Osteoblast (primary cell): ENCODE measurements around the gene MIGA2. TPM values are rescaled to one million over a fixed set of nuclear protein-coding genes. Genes with fewer than 3 reads are reported as not detected.

Experiments
- DNase-seq: peaks from one replicate; pipeline ENCODE4 v3.0.0; 2011; ENCODE audit warnings: low spot score, mixed read lengths; ENCODE audit not compliant: insufficient read length; ENCODE audit errors: missing footprints
- H2AFZ ChIP-seq: 2 replicates; pipeline ENCODE4 v1.6.0; 2011; ENCODE audit warnings: mild to moderate bottlenecking, low read length
- H3K27ac ChIP-seq: 2 replicates; pipeline ENCODE4 v1.5.1; 2011; ENCODE audit warnings: mild to moderate bottlenecking, low read depth, low read length, moderate library complexity
- H3K27me3 ChIP-seq: 2 replicates; pipeline ENCODE4 v1.6.0; 2012; ENCODE audit warnings: mild to moderate bottlenecking, control low read depth, inconsistent platforms, low read length, moderate library complexity; ENCODE audit not compliant: insufficient read depth
- H3K36me3 ChIP-seq: 2 replicates; pipeline ENCODE4 v1.5.1; 2011; ENCODE audit warnings: mild to moderate bottlenecking, low read length, control low read depth, moderate library complexity; ENCODE audit not compliant: insufficient read depth
- H3K4me1 ChIP-seq: 2 replicates; pipeline ENCODE4 v1.5.1; 2011; ENCODE audit warnings: mild to moderate bottlenecking, low read length, control low read depth, moderate library complexity; ENCODE audit not compliant: insufficient read depth
- H3K4me2 ChIP-seq: 2 replicates; pipeline ENCODE4 v1.6.0; 2011; ENCODE audit warnings: mild to moderate bottlenecking, low read length; ENCODE audit not compliant: insufficient read depth
- H3K4me3 ChIP-seq: fragments of 200-600 bp; sonication (generic); 3 replicates; pipeline ENCODE4 v1.5.1; 2012; ENCODE audit warnings: mild to moderate bottlenecking, low read length, inconsistent platforms; ENCODE audit not compliant: insufficient read depth
- H3K79me2 ChIP-seq: 2 replicates; pipeline ENCODE4 v1.6.0; 2012; ENCODE audit warnings: mild to moderate bottlenecking, low read length, control low read depth, inconsistent platforms; ENCODE audit not compliant: insufficient read depth
- H3K9me3 ChIP-seq: 2 replicates; pipeline ENCODE4 v1.5.1; 2011; ENCODE audit warnings: low read depth, low read length, control low read depth
- H4K20me1 ChIP-seq: 2 replicates; pipeline ENCODE4 v1.6.0; 2012; ENCODE audit warnings: mild to moderate bottlenecking, low read length, control low read depth; ENCODE audit not compliant: insufficient read depth
- total RNA-seq: library from RNA; depleted of rRNA; stranded (reverse); fragments of >200 nt; gene quantifications from 2 replicates; pipeline ENCODE4 v1.2.3, GENCODE V29; 2012
- TF ChIP-seq, protein P1 (sequence below): IDR thresholded peaks from 2 replicates; pipeline ENCODE4 v1.5.1; 2011; ENCODE audit warnings: mild to moderate bottlenecking, low read depth, low read length, moderate library complexity; ENCODE audit errors: extremely low read depth

Gene MIGA2
- total RNA-seq, 1 donor = 22.4 TPM

DNA sequence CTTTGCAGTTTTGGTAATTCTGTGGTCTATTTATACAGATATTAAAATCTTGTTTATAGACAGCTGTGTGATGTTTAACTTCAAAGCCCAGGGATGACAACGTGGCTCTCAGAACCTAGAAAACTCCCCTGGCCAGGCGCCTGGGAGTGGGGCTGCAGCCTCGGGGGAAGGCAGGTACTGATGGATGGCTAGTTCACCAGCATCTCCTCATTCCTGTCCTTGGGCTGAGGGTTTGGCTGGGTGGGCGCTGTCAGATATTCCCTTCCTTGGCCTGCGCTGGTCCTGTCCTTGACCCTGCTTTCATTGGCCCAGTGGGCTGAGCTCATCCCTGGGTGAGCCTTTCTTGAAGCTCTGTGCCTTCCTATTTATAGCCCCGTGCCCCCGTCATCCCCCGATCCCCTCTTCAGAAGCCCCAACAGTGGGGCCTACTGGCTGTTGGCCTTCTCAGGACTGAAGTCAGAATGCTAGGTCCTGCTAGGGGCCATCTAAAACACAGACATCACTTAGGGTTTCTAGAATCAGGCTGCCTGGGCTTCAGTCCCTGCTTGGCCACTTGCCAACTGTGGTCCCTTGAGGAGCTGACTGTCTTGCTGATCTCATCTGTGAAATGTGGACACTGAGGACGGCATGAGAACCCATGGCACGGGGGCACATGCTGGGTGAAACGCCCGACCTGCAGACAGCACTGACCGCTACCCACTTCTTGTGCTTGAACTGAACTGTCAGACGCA, 29.2 kb upstream of the MIGA2 start:
- Histone ChIP-seq H3K4me3 (no peak overlapping the region), H4K20me1 (peaks cover 3% of the 10 kb centered on the region), H3K4me2 (no peak overlapping the region), H3K4me1 (peaks cover 4% of the 10 kb centered on the region), H3K27ac (no peak overlapping the region), H3K79me2 (no peaks in the 10 kb centered on the region), H2AFZ (no peak overlapping the region), H3K9me3 (no peaks in the 10 kb centered on the region), H3K27me3 (no peaks in the 10 kb centered on the region), H3K36me3 (peaks cover 29% of the 10 kb centered on the region)
- peak; percentile 89 for DNase-seq
- TF ChIP-seq, protein P1, sequence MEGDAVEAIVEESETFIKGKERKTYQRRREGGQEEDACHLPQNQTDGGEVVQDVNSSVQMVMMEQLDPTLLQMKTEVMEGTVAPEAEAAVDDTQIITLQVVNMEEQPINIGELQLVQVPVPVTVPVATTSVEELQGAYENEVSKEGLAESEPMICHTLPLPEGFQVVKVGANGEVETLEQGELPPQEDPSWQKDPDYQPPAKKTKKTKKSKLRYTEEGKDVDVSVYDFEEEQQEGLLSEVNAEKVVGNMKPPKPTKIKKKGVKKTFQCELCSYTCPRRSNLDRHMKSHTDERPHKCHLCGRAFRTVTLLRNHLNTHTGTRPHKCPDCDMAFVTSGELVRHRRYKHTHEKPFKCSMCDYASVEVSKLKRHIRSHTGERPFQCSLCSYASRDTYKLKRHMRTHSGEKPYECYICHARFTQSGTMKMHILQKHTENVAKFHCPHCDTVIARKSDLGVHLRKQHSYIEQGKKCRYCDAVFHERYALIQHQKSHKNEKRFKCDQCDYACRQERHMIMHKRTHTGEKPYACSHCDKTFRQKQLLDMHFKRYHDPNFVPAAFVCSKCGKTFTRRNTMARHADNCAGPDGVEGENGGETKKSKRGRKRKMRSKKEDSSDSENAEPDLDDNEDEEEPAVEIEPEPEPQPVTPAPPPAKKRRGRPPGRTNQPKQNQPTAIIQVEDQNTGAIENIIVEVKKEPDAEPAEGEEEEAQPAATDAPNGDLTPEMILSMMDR = no peak

DNA sequence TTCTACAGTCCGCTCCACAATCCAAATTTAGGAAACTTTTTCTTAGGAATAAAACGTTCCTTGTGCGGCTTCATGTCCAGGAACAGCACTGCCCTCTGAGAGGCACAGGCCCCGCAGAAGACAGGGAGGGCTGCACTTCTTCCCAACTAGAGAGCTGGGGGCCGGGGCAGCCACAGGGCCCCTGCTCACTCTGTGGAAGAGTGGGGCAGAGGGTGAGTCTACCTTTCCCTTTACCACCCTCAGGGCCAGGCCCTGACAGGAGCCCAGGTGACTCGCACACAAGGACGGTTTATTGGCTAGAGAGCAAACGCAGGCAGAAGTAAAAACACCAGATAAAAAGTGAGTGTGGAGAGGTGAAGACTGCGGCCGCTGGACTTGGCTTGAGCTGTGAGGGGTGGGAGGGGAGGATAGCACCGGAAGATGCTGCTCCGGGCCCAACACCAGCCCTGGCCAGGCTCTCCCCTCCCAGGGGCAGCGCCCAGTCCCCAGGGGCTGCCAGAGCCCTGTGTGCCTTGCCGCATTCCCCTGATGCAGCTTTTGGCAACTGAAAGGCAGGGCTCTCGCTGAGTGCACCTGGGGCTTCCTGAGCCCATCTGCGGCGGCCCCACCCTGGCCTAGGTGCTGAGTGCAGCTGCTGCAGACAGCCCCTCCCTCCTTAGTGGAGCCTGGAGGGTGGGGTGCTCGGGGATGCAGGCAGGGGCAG, 28.5 kb upstream of the MIGA2 start:
- Histone ChIP-seq H3K4me3 (no peak overlapping the region), H3K27ac (no peak overlapping the region), H3K4me1 (peaks cover 4% of the 10 kb centered on the region), H3K9me3 (no peaks in the 10 kb centered on the region), H4K20me1 (peaks cover 3% of the 10 kb centered on the region), H3K79me2 (no peaks in the 10 kb centered on the region), H3K27me3 (no peaks in the 10 kb centered on the region), H2AFZ (no peak overlapping the region), H3K36me3 (peaks cover 26% of the 10 kb centered on the region), H3K4me2 (no peak overlapping the region)
- DNase-seq = peak; percentile 25
- TF ChIP-seq, protein P1 = no peak

DNA sequence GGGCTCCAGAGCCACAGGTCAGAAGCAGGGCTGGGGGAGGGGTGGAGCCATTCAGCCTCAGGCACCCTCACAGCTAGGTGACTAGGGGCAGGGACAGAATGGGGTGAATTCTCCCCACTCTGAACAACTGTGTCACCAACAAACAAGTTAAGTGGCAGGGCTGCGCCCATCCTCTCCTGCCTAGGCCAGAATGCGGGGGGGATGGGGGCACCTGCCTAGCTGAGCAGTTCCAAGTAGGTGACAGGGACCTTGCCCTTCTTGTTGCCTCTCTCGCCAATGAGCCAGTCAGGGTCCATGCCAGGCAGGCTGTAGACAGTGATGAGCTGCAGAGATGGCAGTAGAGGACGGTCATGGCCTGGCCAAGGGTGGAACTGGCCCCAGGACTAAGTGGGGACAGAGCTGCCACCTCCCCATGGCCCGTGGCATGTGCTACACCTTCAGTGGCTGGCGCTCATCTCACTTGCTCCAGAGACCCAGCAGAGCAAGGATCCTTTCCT, 27.9 kb upstream of the MIGA2 start:
- Histone ChIP-seq H3K4me2 (no peak overlapping the region), H2AFZ (no peak overlapping the region), H4K20me1 (peaks cover 3% of the 10 kb centered on the region), H3K27me3 (no peaks in the 10 kb centered on the region), H3K36me3 (peaks cover 28% of the 10 kb centered on the region), H3K27ac (no peak overlapping the region), H3K4me1 (peaks cover 4% of the 10 kb centered on the region), H3K4me3 (no peak overlapping the region), H3K79me2 (no peaks in the 10 kb centered on the region), H3K9me3 (no peaks in the 10 kb centered on the region)
- TF ChIP-seq, protein P1 = no peak
- DNase-seq = peak; percentile 66

DNA sequence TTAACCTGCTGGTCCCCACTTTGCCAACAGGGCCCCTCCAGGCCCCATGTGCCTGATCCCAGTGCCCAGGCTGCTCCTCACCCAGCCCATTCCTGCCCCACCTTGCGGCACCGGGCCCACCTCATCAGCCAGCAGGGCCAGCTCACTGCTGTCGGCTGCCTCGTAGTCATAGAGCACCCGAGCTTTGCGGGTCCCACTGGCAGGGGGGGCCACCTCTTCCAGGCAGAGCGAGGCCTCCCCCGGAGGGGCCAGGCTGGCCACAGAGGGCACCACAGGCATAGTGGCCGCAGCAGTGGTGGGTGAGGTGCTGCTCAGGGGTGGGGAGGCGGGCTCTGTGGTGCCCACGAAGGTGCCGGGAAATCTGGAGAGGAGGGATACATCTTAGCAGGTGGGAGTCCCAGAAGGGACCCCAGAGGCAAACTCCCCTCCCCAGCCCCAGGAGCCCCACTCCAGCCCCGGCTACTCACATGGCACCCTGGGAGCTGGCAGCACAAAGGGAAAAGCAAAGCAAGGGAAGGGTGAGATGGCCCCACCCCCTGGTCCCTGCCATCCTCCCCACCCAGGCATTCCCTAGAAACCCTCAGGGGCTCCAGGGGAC, 27.3 kb upstream of the MIGA2 start:
- no peak overlapping the region for H3K4me3 ChIP-seq
- H3K27me3 ChIP-seq = no peaks in the 10 kb centered on the region
- no peak overlapping the region for H3K4me2 ChIP-seq
- DNase-seq = peak; percentile 82
- no peaks in the 10 kb centered on the region for H3K9me3 ChIP-seq
- H3K4me1 ChIP-seq = peaks cover 4% of the 10 kb centered on the region
- TF ChIP-seq, protein P1 = no peak
- no peak overlapping the region for H3K27ac ChIP-seq
- peaks cover 28% of the 10 kb centered on the region for H3K36me3 ChIP-seq
- no peak overlapping the region for H2AFZ ChIP-seq
- no peaks in the 10 kb centered on the region for H3K79me2 ChIP-seq
- peaks cover 3% of the 10 kb centered on the region for H4K20me1 ChIP-seq
